GM21367 (cell line): ENCODE measurements around the gene PRKG1.
"Not testable (repeated sequence)": the region's sequence is repeated elsewhere in the genome, so short reads cannot be mapped to it uniquely, and the experiment has no call there.

Source experiments
- ATAC-seq: cut with Tn5 transposase; IDR thresholded peaks from one replicate; pipeline ENCODE4 v1.9.1; 2021; ENCODE audit not compliant: unreplicated experiment

The PRKG1 gene

GRCh38 chr10:51168086-51168815, 94.0 kb downstream of the PRKG1 start:
- no peak for ATAC-seq

GRCh38 chr10:51169111-51169510, 94.8 kb downstream of the PRKG1 start:
- no peak for ATAC-seq

GRCh38 chr10:51170518-51171245, 96.4 kb downstream of the PRKG1 start:
- no peak for ATAC-seq

- no peak for ATAC-seq
Measured at GRCh38 chr10:51171946-51172345, 97.7 kb downstream of the PRKG1 start.

GRCh38 chr10:51176976-51177695, 102.8 kb downstream of the PRKG1 start:
- ATAC-seq: no peak

- ATAC-seq: no peak
Measured at GRCh38 chr10:51178634-51179033, 104.3 kb downstream of the PRKG1 start.

- ATAC-seq: no peak
Measured at GRCh38 chr10:51180141-51180540, 105.9 kb downstream of the PRKG1 start.

- no peak for ATAC-seq
Measured at GRCh38 chr10:51183783-51184182, 109.5 kb downstream of the PRKG1 start.

- no peak for ATAC-seq
Measured at GRCh38 chr10:51186361-51186760, 112.1 kb downstream of the PRKG1 start.

- no peak for ATAC-seq
Measured at GRCh38 chr10:51188008-51188407, 113.7 kb downstream of the PRKG1 start.

GRCh38 chr10:51188866-51189265, 114.6 kb downstream of the PRKG1 start:
- ATAC-seq: no peak

GRCh38 chr10:51196508-51197175, 122.4 kb downstream of the PRKG1 start:
- ATAC-seq: no peak

- ATAC-seq: no peak
Measured at GRCh38 chr10:51198170-51198569, 123.9 kb downstream of the PRKG1 start.

GRCh38 chr10:51201947-51202346, 127.7 kb downstream of the PRKG1 start:
- ATAC-seq: no peak

- no peak for ATAC-seq
Measured at GRCh38 chr10:51203359-51203758, 129.1 kb downstream of the PRKG1 start.

GRCh38 chr10:51204066-51204465, 129.8 kb downstream of the PRKG1 start:
- no peak for ATAC-seq

- no peak for ATAC-seq
Measured at GRCh38 chr10:51204701-51205100, 130.4 kb downstream of the PRKG1 start.

GRCh38 chr10:51206500-51206899, 132.2 kb downstream of the PRKG1 start:
- ATAC-seq: no peak

- ATAC-seq: not testable (repeated sequence)
Measured at GRCh38 chr10:51212937-51213336, 138.7 kb downstream of the PRKG1 start.

- no peak for ATAC-seq
Measured at GRCh38 chr10:51214207-51215196, 140.2 kb downstream of the PRKG1 start.
